Heart left ventricle (tissue), 16 donors: Measurements from ENCODE around the gene NPHS1. TPM values are rescaled to one million over a fixed set of nuclear protein-coding genes. Genes with fewer than 3 reads are reported as not detected.

Source experiments
- ATAC-seq, 4 donors: fragments of 200-7000 bp; cut with Tn5 transposase; one replicate each; pipeline ENCODE4 v1.9.1; 2020 to 2022; ENCODE audit warnings: moderate library complexity in 4 of 4, mild to moderate bottlenecking in 3 of 4, moderate number of reproducible peaks in 1 of 4
- DNase-seq, 5 donors: peaks; one replicate each; pipeline ENCODE4 v3.0.0-alpha.2; 2020
- H3K27ac ChIP-seq, 12 donors: fragments of 200-600 bp; sonication (generic) in 4 of 12; one replicate each; pipeline versions ENCODE4 v1.5.0 to v1.8.0; 2016 to 2022; ENCODE audit warnings: mild to moderate bottlenecking in 2 of 12
- H3K27me3 ChIP-seq, 9 donors: fragments of 200-600 bp; sonication (generic) in 2 of 9; one replicate each; pipeline versions ENCODE4 v1.5.1 to v1.8.0; 2016 to 2022; ENCODE audit warnings: mild to moderate bottlenecking in 3 of 9
- H3K36me3 ChIP-seq, 9 donors: fragments of 200-600 bp; sonication (generic) in 2 of 9; one replicate each; pipeline versions ENCODE4 v1.5.0 to v1.8.0; 2018 to 2022; ENCODE audit warnings: mild to moderate bottlenecking in 2 of 9
- H3K4me1 ChIP-seq, 12 donors: fragments of 200-600 bp; sonication (generic) in 4 of 12; one replicate each; pipeline versions ENCODE4 v1.5.0 to v1.8.0; 2016 to 2022; ENCODE audit warnings: mild to moderate bottlenecking in 3 of 12
- H3K4me3 ChIP-seq, 12 donors: fragments of 200-600 bp; sonication (generic) in 4 of 12; one replicate each; pipeline versions ENCODE4 v1.5.0 to v1.8.0; 2017 to 2022; ENCODE audit warnings: mild to moderate bottlenecking in 9 of 12, moderate library complexity in 4 of 12
- H3K9me3 ChIP-seq, 12 donors: fragments of 200-600 bp; sonication (generic) in 4 of 12; one replicate each; pipeline versions ENCODE4 v1.5.0 to v1.8.0; 2016 to 2022; ENCODE audit warnings: mild to moderate bottlenecking in 1 of 12
- POLR2A ChIP-seq, 2 donors: fragments of 450-650 bp; IDR thresholded peaks; one replicate each; pipeline ENCODE4 v1.6.1; 2017; ENCODE audit warnings: antibody characterized with exemption in 2 of 2, mild to moderate bottlenecking in 2 of 2, moderate library complexity in 2 of 2
- WGBS, 4 donors: extraction: QIAGEN DNeasy Blood & Tissue Kit in 2 of 4; methylation state at CpG; one replicate each; pipeline versions ENCODE4 v1.1.5 to v1.1.7; 2013 to 2018; 5-methylcytosine and 5-hydroxymethylcytosine counted together
- intact Hi-C, 10 donors: fragments of 100-400 bp; cut with DNase I; formaldehyde crosslinking; loops; one replicate each; pipeline versions ENCODE4 v1.11.1 to v1.14.2; 2022
- polyA plus RNA-seq, 2 donors: library from polyadenylated mRNA; stranded (reverse); fragments of 200-250 nt; gene quantifications; one replicate each; pipeline ENCODE4 v1.2.3, GENCODE V29; 2013
- total RNA-seq, 9 donors: library from RNA; depleted of rRNA in 2 of 9; stranded (reverse); fragments of >200 nt in 2 of 9; fragmentation: NEBNext Ultra II Directional in 3 of 9; extraction: Animal tissue kit (Norgen Biotek cat#: 25700) in 3 of 9; gene quantifications; one replicate each; pipeline versions ENCODE4 v1.1.0 to v1.2.4, GENCODE V29; 2016 to 2023
- TF ChIP-seq, protein P1 (sequence below), 12 donors: fragments of 200-600 bp; sonication (generic) in 4 of 12; IDR thresholded peaks; one replicate each; pipeline versions ENCODE4 v1.5.0 to v1.8.0; 2018 to 2022; ENCODE audit warnings: antibody characterized with exemption in 12 of 12, mild to moderate bottlenecking in 5 of 12
- donor health status: ischemic (EF 13 %, LVEDD 7.1; RV severe dilation, severe dysfunction).
- donor health status: healthy with polysubstance abuse.
- donor health status: DM: no; HTN: yes; CAD: no.
- donor health status: DM: no; HTN: no; CAD: no.
- donor health status: ischemic (EF 25% LVEDD 6.9; RV normal size, moderate dysfunction).
- donor health status: ischemic (EF 25% LVEDD 5.7; RV mildly dilated, moderate dysfunction).
- donor health status: healthy.
- donor health status: DM: yes; HTN: yes; CAD: no.
- donor health status: ischemic (EF 35%, LVEDD 5.7; RV mildly dilated, moderate dysfunction).
- donor health status: nonischemic (EF 11% LVEDD 7.7; RV severe dilation, severe dysfunction).
- donor health status: DM: yes; HTN: yes; CAD: no.
- donor health status: PGD.
- donor health status: ischemic (EF 29% LVEDD 5.4; RV normal size, mild dysfunction).
- donor health status: nonischemic (EF 23%, LVEDD 6.1; RV moderate dilation, normal function).

Gene NPHS1
- total and polyA plus RNA-seq, 11 donors = 1.0 TPM; not detected in 10

DNA sequence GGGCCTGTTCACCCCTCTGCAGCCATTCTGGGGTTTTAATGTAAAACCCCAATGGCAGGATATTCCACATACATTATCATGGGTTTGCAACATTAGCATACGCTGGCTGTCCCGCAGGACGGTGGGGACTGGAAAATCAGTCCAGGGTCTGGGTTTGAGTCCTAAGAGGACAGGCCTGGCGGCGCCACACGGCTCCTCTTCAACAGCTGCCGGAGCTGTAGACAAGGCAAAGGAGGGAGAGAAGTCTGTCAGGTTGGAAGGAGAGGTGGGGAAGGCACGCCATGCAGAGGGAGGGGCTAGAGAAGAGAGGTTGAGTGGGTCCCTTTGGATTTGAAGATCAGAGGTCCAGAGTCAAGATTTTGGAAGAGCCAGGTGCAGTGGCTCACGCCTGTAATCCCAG, 36.1 kb upstream of the NPHS1 start:
- intact Hi-C loops = loop anchor here in 1 of 10 donors (10.0 kb wide), 1 partner anchor 114 kb away; the partner anchor contains the start of gene ARHGAP33
- WGBS, 4 donors = 87 to 94% (median 93%) methylated on average over 9 of the region's 9 CpGs
- Histone ChIP-seq H3K9me3 (no peaks in the 10 kb centered on the region), H3K27me3 (no peaks in the 10 kb centered on the region), H3K4me1 (no peaks in the 10 kb centered on the region), H3K4me3 (no peak overlapping the region), H3K27ac (no peak overlapping the region), H3K36me3 (peaks cover 0 to 66% (median 43%) of the 10 kb centered on the region in 9 donors)
- DNase-seq (no peak), ATAC-seq (no peak)
- TF ChIP-seq, protein P1, sequence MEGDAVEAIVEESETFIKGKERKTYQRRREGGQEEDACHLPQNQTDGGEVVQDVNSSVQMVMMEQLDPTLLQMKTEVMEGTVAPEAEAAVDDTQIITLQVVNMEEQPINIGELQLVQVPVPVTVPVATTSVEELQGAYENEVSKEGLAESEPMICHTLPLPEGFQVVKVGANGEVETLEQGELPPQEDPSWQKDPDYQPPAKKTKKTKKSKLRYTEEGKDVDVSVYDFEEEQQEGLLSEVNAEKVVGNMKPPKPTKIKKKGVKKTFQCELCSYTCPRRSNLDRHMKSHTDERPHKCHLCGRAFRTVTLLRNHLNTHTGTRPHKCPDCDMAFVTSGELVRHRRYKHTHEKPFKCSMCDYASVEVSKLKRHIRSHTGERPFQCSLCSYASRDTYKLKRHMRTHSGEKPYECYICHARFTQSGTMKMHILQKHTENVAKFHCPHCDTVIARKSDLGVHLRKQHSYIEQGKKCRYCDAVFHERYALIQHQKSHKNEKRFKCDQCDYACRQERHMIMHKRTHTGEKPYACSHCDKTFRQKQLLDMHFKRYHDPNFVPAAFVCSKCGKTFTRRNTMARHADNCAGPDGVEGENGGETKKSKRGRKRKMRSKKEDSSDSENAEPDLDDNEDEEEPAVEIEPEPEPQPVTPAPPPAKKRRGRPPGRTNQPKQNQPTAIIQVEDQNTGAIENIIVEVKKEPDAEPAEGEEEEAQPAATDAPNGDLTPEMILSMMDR (IDR thresholded peaks at IDR 0.05) = no peak
- TF ChIP-seq POLR2A (IDR thresholded peaks at IDR 0.05) = no peak

DNA sequence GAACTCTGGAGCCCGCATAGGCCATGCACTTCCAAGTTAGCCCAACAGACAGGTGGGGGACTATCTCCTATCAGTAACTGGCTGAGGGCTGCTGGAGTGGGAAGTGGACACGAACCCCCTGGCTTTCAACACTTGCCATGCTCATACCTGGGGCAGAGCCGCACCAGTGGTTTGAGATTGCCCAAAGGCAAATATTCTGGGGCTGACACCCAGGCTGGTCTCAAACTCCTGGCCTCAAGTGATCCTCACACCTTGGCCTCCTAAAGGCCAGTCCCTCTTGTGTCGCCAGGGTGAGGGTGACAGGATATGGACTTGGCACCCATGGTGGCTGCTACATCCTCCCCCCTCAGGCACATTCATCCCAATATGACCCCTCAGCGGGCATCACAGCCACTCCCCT, 34.9 kb upstream of the NPHS1 start:
- Histone ChIP-seq H3K4me3 (no peak overlapping the region), H3K27ac (no peak overlapping the region), H3K36me3 (peaks cover 0 to 55% (median 31%) of the 10 kb centered on the region in 9 donors), H3K27me3 (no peaks in the 10 kb centered on the region), H3K4me1 (no peaks in the 10 kb centered on the region), H3K9me3 (no peaks in the 10 kb centered on the region)
- 91 to 100% (median 93%) methylated on average over 5 of the region's 5 CpGs for WGBS, 4 donors
- no peak for DNase-seq
- intact Hi-C loops = loop anchor here in 1 of 10 donors (10.0 kb wide), 1 partner anchor 112 kb away; the partner anchor contains the start of gene ARHGAP33
- no peak for ATAC-seq
- TF ChIP-seq, protein P1 (IDR thresholded peaks at IDR 0.05) = no peak
- TF ChIP-seq POLR2A (IDR thresholded peaks at IDR 0.05) = no peak

DNA sequence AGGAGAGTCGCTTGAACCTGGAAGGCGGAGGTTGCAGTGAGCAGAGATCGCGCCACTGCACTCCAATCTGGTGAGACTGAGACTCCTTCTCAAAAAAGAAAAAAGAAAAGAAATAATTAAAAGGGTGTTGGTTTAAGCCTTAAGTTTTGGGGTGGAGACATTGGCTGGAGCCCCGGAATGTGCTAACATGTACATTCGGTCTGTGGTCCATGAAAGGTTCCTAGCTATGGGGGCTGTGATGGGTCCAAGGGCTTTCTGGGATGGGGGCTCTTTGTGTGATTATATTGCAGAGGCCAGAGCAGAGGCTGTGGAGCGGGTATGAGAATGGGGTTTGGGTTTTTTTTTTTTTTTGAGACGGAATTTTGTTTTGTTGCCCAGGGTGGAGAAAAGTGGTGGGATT, 33.6 kb upstream of the NPHS1 start:
- intact Hi-C loops = loop anchor here in 1 of 10 donors (10.0 kb wide), 1 partner anchor 111 kb away; the partner anchor contains the start of gene ARHGAP33
- no peak for ATAC-seq

DNA sequence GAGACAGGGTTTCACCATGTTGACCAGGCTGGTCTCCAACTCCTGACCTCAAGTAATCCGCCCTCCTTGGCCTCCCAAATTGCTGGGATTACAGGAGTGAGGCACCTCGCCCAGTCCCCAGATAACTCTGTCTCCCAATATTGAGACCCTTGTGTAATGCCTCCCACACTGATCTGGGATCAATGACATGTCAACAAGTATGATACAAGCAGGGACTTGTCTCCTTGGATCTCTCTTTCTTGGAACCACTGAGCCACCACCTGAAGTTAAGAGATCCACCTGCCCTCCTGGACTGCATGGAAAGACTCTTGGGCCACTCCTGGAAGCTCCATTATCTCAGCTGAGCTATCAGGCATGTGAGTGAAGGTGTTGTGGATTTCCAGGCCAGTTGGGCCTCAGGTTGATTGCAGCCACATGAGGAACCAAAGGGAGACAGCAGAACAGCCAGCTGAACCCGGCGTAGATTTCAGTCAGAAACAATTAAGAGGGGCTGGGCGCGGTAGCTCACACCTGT, 33.0 kb upstream of the NPHS1 start:
- H3K27ac ChIP-seq = no peak overlapping the region
- 88 to 95% (median 92%) methylated on average over 6 of the region's 6 CpGs for WGBS, 4 donors
- no peaks in the 10 kb centered on the region for H3K27me3 ChIP-seq
- no peak for DNase-seq
- no peaks in the 10 kb centered on the region for H3K9me3 ChIP-seq
- no peaks in the 10 kb centered on the region for H3K4me1 ChIP-seq
- intact Hi-C loops = loop anchor here in 1 of 10 donors (10.0 kb wide), 1 partner anchor 110 kb away; the partner anchor contains the start of gene ARHGAP33
- H3K4me3 ChIP-seq = no peak overlapping the region
- TF ChIP-seq, protein P1 (IDR thresholded peaks at IDR 0.05) = no peak
- no peak for TF ChIP-seq POLR2A (IDR thresholded peaks at IDR 0.05)
- no peak for ATAC-seq
- H3K36me3 ChIP-seq = peaks cover 0 to 36% (median 24%) of the 10 kb centered on the region in 9 donors

More for the DNA sequence above, 33.6 kb upstream of the NPHS1 start:
- Histone ChIP-seq H3K9me3 (no peaks in the 10 kb centered on the region), H3K36me3 (peaks cover 0 to 42% (median 25%) of the 10 kb centered on the region in 9 donors), H3K27me3 (no peaks in the 10 kb centered on the region), H3K27ac (no peak overlapping the region), H3K4me3 (no peak overlapping the region), H3K4me1 (no peaks in the 10 kb centered on the region)
- WGBS, 4 donors = 93 to 96% (median 96%) methylated on average over 7 to 8 of the region's 8 CpGs
- TF ChIP-seq POLR2A (IDR thresholded peaks at IDR 0.05) = no peak
- TF ChIP-seq, protein P1 (IDR thresholded peaks at IDR 0.05) = no peak
- DNase-seq = no peak
